Epithelial cell of umbilical artery (primary cell): ENCODE results near the gene PDPK1. TPM values are rescaled to one million over a fixed set of nuclear protein-coding genes. Genes with fewer than 3 reads are reported as not detected.

Experiments
- total RNA-seq: library from RNA; depleted of rRNA; stranded (reverse); fragments of >200 nt; gene quantifications from 2 replicates; pipeline ENCODE4 v1.2.3, GENCODE V29; 2014

PDPK1 gene
- 16.2 and 26.7 TPM in 2 replicates for total RNA-seq

DNA sequence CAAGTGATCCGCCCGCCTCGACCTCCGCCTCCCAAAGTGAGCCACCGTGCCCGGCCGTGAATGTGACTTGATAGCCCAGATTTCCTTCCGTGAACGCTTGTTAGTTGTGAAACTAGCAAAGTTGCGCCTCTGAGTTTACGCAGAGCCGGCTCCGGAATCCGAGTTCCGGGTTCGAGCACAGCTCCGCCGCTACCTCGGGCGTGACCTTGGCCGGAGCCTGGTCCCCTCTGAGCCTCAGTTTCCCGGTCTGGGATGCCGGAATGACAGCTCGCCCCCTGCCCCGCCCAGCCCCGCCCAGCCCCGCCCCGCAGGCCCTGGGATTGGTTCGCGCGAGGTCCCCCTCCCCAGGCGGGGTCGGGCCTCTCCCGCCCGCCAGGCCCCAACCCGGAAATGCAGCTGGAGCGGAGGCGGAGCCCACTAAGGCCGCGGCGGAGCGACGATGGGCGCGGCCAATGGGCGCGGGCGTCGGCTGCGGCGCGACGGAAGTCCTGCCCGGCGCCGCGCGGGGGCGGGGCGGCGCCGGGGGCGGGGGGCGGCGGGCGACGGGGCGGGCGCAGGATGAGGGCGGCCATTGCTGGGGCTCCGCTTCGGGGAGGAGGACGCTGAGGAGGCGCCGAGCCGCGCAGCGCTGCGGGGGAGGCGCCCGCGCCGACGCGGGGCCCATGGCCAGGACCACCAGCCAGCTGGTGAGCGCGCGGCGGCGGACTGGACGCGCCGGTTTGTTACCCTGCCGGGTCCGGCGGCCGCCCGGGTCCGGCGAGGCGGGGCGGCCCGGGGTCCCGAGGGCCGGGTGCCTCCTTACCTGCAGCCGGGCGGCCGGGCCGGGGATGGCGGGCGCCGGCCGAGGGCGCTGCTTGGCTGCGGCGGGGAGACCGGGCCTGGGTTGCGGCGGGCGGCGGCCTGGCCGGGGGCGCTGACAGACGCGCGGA lies at the start of gene PDPK1:
PDPK1 (plus strand) TSS at position 571 of the 929 bp plus-strand sequence; CDS start at position 663, 92 bp downstream.

DNA sequence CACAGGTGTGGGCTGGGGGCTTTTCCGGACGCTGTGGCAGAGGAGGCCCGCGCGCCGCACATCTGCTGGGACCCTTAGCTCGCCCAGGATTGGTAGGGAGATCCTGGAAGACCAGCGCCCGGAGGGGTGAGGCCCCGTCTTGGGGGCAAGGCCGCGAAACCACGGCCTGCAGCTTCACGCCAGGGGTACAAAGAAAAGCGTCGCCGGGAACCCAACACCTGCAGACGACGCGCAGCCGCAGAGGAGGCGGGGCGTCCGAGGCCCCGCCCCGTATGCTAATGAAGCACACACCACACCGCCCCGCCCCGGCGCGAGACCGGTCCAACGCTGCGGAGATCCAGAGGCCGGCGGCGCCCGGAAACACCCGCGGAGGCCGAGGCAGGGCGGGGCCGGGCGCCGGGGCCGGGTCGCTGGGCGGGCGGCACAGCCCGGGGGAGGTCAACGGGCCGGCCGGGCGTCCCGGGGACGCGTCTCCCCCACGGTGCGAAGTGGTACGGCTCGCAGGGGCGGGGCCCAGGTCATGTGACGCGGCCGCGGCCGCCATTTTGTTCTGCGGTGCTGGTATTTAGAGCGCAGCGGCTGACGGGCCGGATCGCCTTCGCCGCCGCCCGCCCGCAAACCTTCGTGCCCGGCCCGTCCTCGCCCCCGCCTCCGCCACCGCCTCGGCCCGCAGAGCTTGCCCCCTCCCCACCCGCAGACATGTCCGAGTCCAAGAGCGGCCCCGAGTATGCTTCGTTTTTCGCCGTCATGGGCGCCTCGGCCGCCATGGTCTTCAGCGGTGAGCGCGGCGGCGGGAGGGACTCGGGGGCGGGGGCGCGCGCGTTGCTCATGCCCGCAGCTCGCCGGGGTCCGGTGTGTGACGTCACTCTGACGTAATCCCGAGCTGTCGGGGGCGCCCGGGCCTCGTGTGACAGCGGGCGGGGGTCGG lies 24.2 kb upstream of the PDPK1 start, which contains the start of gene ATP6V0C:
ATP6V0C (plus strand) TSS at position 548 of the 928 bp plus-strand sequence; CDS start at position 700, 152 bp downstream.

DNA sequence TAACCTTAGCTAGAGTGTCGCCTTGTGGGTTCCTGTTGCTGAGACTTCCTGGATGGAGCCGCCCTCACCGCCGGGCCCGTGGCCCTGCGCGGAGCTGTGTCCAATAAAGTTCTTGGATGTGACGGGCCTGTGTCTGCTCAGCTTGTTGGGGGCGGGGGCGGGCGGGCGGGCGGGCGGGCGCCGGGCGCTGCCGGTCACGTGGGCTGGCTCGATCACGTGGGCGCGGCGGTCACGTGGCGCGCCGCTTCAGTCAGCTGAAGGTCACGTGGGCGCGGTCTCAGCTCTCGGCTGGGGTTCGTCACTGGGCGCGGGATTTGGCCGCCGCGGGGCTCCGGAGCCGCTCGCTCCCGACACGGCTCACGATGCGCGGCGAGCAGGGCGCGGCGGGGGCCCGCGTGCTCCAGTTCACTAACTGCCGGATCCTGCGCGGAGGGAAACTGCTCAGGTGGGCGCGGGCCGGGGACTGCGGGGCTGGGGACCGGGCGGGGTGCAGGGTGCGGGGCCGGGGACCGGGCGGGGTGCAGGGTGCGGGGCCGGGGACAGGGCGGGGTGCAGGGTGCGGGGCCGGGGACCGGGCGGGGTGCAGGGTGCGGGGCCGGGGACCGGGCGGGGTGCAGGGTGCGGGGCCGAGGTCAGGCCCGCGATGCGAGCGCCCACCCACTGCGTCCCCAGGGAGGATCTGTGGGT lies 17.6 kb upstream of the PDPK1 start, which contains the start of gene AMDHD2:
AMDHD2 (plus strand) TSS at position 275 of the 687 bp plus-strand sequence; CDS start at position 363, 88 bp downstream.

DNA sequence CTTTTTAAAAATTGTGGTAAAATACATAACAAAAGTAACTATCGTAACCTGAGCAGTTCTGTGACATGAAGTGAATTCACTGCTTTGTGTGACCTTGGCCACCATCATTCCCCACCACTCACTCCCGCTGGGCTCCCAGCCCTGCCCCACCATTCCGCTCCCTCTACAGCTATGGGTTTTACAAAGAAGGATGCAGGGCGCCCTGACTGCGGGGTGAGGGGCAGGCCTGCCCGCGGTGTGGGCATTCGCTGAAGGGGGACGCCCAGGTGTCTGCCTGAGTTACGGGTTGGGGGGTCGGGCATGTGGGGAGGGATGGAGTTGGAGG lies 6.5 kb upstream of the PDPK1 start, which contains the start of gene CEMP1:
CEMP1 (minus strand) TSS at position 38 of the 325 bp plus-strand sequence. CDS start 335 bp downstream, outside the sequence.

Other genes starting within 250 kb of the PDPK1 start
- 15.3 and 21.9 TPM in 2 replicates for gene ABCA3, start 197.3 kb upstream of the PDPK1 start, total RNA-seq
- 35.1 and 45.4 TPM in 2 replicates for gene CCNF, start 108.6 kb upstream of the PDPK1 start, total RNA-seq
- gene TEDC2, start 77.9 kb upstream of the PDPK1 start, total RNA-seq = 7.4 and 9.1 TPM in 2 replicates
- gene NTN3, start 66.7 kb upstream of the PDPK1 start, total RNA-seq = not detected in 2 replicates
- gene TBC1D24, start 62.9 kb upstream of the PDPK1 start, total RNA-seq = 9.7 and 10.6 TPM in 2 replicates
- 4.3 and 4.5 TPM in 2 replicates for gene ATP6V0C, start 24.1 kb upstream of the PDPK1 start, total RNA-seq
- 27.6 and 36.2 TPM in 2 replicates for gene AMDHD2, start 17.6 kb upstream of the PDPK1 start, total RNA-seq
- gene CEMP1, start 6.6 kb upstream of the PDPK1 start, total RNA-seq = not detected in 2 replicates
- gene KCTD5, start 144.5 kb downstream of the PDPK1 start, total RNA-seq = 19.9 and 27.9 TPM in 2 replicates
- gene PRSS27, start 182.2 kb downstream of the PDPK1 start, total RNA-seq = 0.32 and 0.46 TPM in 2 replicates
- 31.9 and 36.7 TPM in 2 replicates for gene SRRM2, start 214.6 kb downstream of the PDPK1 start, total RNA-seq
- gene ELOB, start 239.3 kb downstream of the PDPK1 start, total RNA-seq = 394 and 1,158 TPM in 2 replicates
- gene PRSS33, start 249.5 kb downstream of the PDPK1 start, total RNA-seq = not detected in 2 replicates